K562 (cell line): Measurements from ENCODE around the gene CFD.
"Not testable (repeated sequence)": the region's sequence is repeated elsewhere in the genome, so short reads cannot be mapped to it uniquely, and the experiment has no call there.

ENCODE experiments used
- CTCF ChIP-seq, 3 experiments: IDR thresholded peaks in 2 of 3; conservative IDR thresholded peaks in 1 of 3; 2 replicates each; pipeline ENCODE4 v1.5.1; 2011 to 2012; ENCODE audit warnings: low read length in 3 of 3, mild to moderate bottlenecking in 3 of 3, control low read depth in 2 of 3, improper control_type of control experiment in 1 of 3, inconsistent platforms in 1 of 3, low read depth in 1 of 3, mixed read lengths in 1 of 3, moderate library complexity in 1 of 3; ENCODE audit not compliant: insufficient read depth in 2 of 3
- EZH2 ChIP-seq: IDR thresholded peaks from 2 replicates; pipeline ENCODE4 v1.6.1; 2012; ENCODE audit warnings: low read depth, mild to moderate bottlenecking, inconsistent platforms, low read length, borderline replicate concordance
- FOSL1 ChIP-seq: fragments of 200-800 bp; sonication (Bioruptor generic); conservative IDR thresholded peaks from 2 replicates; pipeline ENCODE4 v1.6.1; 2016; ENCODE audit warnings: missing genetic modification characterization, missing compliant biosample characterization
- MYC ChIP-seq, 2 experiments: fragments of 250-450 bp in 1 of 2; sonication (Bioruptor Pico) in 1 of 2; IDR thresholded peaks; 2 replicates each; pipeline versions ENCODE4 v1.5.1 to v1.6.1; 2012 to 2021; ENCODE audit warnings: low read depth in 2 of 2, borderline replicate concordance in 1 of 2, improper control_type of control experiment in 1 of 2, low read length in 1 of 2, mild to moderate bottlenecking in 1 of 2, moderate library complexity in 1 of 2
- PTBP1 ChIP-seq: fragments of 200-400 bp; formaldehyde crosslinking; IDR thresholded peaks from 2 replicates; pipeline ENCODE4 v1.6.1; 2017; ENCODE audit warnings: low read depth, low read length
- SMAD3 ChIP-seq: fragments of 450-650 bp; formaldehyde crosslinking; conservative IDR thresholded peaks from 2 replicates; pipeline ENCODE4 v1.4.0; 2020; ENCODE audit warnings: mild to moderate bottlenecking
- TAF15 ChIP-seq: fragments of 200-400 bp; formaldehyde crosslinking; IDR thresholded peaks from 2 replicates; pipeline ENCODE4 v1.6.1; 2017; ENCODE audit warnings: mild to moderate bottlenecking, low read depth, low read length, moderate library complexity
- ZC3H4 ChIP-seq: sonication (generic); formaldehyde crosslinking; IDR thresholded peaks from 2 replicates; pipeline ENCODE4 v1.9.0; 2021; ENCODE audit warnings: missing genetic modification reagents, borderline replicate concordance

- not testable (repeated sequence) for TF ChIP-seq CTCF (IDR thresholded peaks at IDR 0.05 in 2 of 3, conservative IDR thresholded peaks at IDR 0.05 in 1 of 3; ENCODE audit: insufficient read depth in 2 of 3, low read depth in 1 of 3, low read length in 3 of 3); PTBP1; ZC3H4 (CRISPR knock-in tag); FOSL1 (tag); MYC (IDR thresholded peaks at IDR 0.05; ENCODE audit: low read depth, low read length); MYC (CRISPR knock-in tag; IDR thresholded peaks at IDR 0.05; ENCODE audit: borderline replicate concordance, low read depth); TAF15; SMAD3 (CRISPR knock-in tag); EZH2
Measured at GRCh38 chr19:849195-849594, 10.3 kb upstream of the CFD start.
